Panc1 (cell line): ENCODE data around the gene DHX32. TPM values are rescaled to one million over a fixed set of nuclear protein-coding genes. Genes with fewer than 3 reads are reported as not detected.

Experiments used
- ATAC-seq: fragments of 200-7000 bp; cut with Tn5 transposase; 2 replicates; pipeline ENCODE4 v1.9.1; 2020; ENCODE audit warnings: mild to moderate bottlenecking, moderate library complexity
- BruUV-seq: library from RNA; stranded (reverse); fragments of 400-500 nt; replicated peaks from 2 replicates; lab custom pipeline; 2021; lab: Mats Ljungman, UMichigan
- CTCF ChIA-PET: fragments of 300-600 bp; sonication (Branson Sonifier 250); formaldehyde crosslinking; loops from one replicate; lab custom pipeline; 2022; ENCODE audit warnings: antibody characterized with exemption; lab: Charles Lee
- POLR2A ChIA-PET: fragments of 300-600 bp; sonication (Branson Sonifier 250); formaldehyde crosslinking; loops from one replicate; lab custom pipeline; 2022; ENCODE audit warnings: antibody characterized with exemption; lab: Charles Lee
- DNase-seq: peaks from one replicate; pipeline ENCODE4 v3.0.0-alpha.2; 2010; ENCODE audit warnings: low read depth, low spot score
- H3K27ac ChIP-seq: 2 replicates; pipeline ENCODE4 v1.5.1; 2011; ENCODE audit warnings: mild to moderate bottlenecking, low read length, inconsistent platforms
- H3K27me3 ChIP-seq: fragments of 200-500 bp; sonication (Bioruptor generic); 2 replicates; pipeline ENCODE4 v1.6.0; 2014; ENCODE audit warnings: low read length, inconsistent platforms; ENCODE audit not compliant: control insufficient read depth, insufficient read depth
- H3K36me3 ChIP-seq: fragments of 200-500 bp; sonication (Bioruptor generic); 2 replicates; pipeline ENCODE4 v1.5.1; 2014; ENCODE audit warnings: inconsistent platforms, mild to moderate bottlenecking, low read length, moderate library complexity; ENCODE audit not compliant: control insufficient read depth, insufficient read depth
- H3K4me1 ChIP-seq: 2 replicates; pipeline ENCODE4 v1.5.1; 2011; ENCODE audit warnings: inconsistent platforms, mild to moderate bottlenecking, low read length, moderate library complexity; ENCODE audit not compliant: control insufficient read depth, insufficient read depth
- H3K4me3 ChIP-seq, 2 experiments: 2 replicates each; pipeline ENCODE4 v1.5.1; 2011 to 2012; ENCODE audit warnings: low read depth in 2 of 2, low read length in 2 of 2, mild to moderate bottlenecking in 2 of 2, inconsistent platforms in 1 of 2, moderate library complexity in 1 of 2
- H3K9me3 ChIP-seq: fragments of 200-500 bp; sonication (Bioruptor generic); 2 replicates; pipeline ENCODE4 v1.5.1; 2014; ENCODE audit warnings: low read depth, mild to moderate bottlenecking, inconsistent platforms, low read length, moderate library complexity; ENCODE audit not compliant: control insufficient read depth, insufficient read depth
- CTCF ChIP-seq: fragments of 450-650 bp; IDR thresholded peaks from 2 replicates; pipeline ENCODE4 v1.5.1; 2017; ENCODE audit warnings: mild to moderate bottlenecking
- POLR2AphosphoS5 ChIP-seq: IDR thresholded peaks from 2 replicates; pipeline ENCODE4 v1.6.1; 2012; ENCODE audit warnings: mild to moderate bottlenecking, low read depth, low read length, moderate library complexity
- REST ChIP-seq, 2 experiments: IDR thresholded peaks; 2 replicates each; pipeline ENCODE4 v1.6.1; 2011 to 2012; ENCODE audit warnings: low read depth in 2 of 2, control low read depth in 1 of 2, low read length in 1 of 2, mild to moderate bottlenecking in 1 of 2, moderate library complexity in 1 of 2; ENCODE audit not compliant: insufficient read depth in 1 of 2
- SIN3A ChIP-seq: IDR thresholded peaks from 2 replicates; pipeline ENCODE4 v1.6.1; 2012; ENCODE audit warnings: low read depth, mild to moderate bottlenecking, low read length, moderate library complexity, borderline replicate concordance; ENCODE audit not compliant: insufficient read depth
- TCF7L2 ChIP-seq: IDR thresholded peaks from 2 replicates; pipeline ENCODE4 v1.6.1; 2011; ENCODE audit warnings: mild to moderate bottlenecking, low read depth, low read length, inconsistent platforms
- in situ Hi-C: cut with HindIII; loops from 2 replicates; pipeline ENCODE4 v1.10.0; 2016; ENCODE audit warnings: low sequenced_read_pairs, low pct_unique_long_range_greater_than_20kb
- intact Hi-C: fragments of 100-400 bp; cut with micrococcal nuclease; formaldehyde crosslinking; loops from one replicate; pipeline ENCODE4 v1.10.0; 2022; ENCODE audit not compliant: unreplicated experiment
- total RNA-seq: library from RNA; stranded (reverse); gene quantifications from one replicate; pipeline ENCODE4 v1.2.1, GENCODE V29; 2021; ENCODE audit not compliant: unreplicated experiment

DHX32 gene
- total RNA-seq, 1 experiment from 2014 or later, result 117 TPM

DNA sequence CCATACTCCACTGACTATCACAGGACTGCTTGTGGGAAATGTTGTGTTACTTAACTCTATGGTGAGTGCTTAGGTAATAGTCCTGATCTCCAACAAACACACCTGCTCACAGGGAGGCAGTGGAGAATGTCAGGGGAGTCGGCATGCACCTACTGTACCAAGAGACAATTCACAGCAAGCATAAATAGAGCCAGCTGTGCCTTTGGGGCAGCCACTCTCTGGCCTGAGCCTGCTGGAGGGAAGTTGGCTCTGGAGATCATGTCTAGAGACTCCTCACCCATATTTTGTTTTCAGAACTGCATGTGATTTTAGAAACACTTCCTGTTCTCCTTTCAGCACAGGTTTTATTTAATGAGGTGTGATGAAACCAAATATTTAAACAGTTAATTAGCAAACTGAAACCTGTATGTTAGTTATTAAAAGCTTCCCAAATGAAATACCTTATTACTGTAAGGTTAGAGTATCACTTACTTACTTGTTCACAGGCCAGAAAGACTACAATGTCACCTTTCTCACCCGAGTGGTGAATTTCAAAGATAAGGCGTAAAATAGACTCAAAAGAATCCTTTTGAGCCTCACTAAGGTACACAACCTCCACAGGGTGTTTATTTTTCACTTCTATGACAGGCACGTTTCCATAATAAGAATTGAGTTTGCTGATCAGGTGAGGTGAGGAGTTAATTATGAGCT, 21.8 kb downstream of the DHX32 start:
- BruUV-seq, result no TSS peak
- ATAC-seq (no peak), DNase-seq (no peak)
- Histone ChIP-seq H3K36me3 (peaks cover 30% of the 10 kb centered on the region), H3K9me3 (no peaks in the 10 kb centered on the region), H3K4me3 (no peak overlapping the region), H3K27ac (no peak overlapping the region), H3K4me1 (no peaks in the 10 kb centered on the region), H3K27me3 (no peaks in the 10 kb centered on the region)
- intact Hi-C loops, result no loop called here
- in situ Hi-C loops, result no loop called here
- no peak for TF ChIP-seq TCF7L2
- TF ChIP-seq CTCF, result no peak
- ChIA-PET POLR2A (no interaction called here), CTCF (no interaction called here)

- Histone ChIP-seq H3K27me3 (no peaks in the 10 kb centered on the region), H3K4me3 (no peak overlapping the region), H3K27ac (no peak overlapping the region), H3K9me3 (no peaks in the 10 kb centered on the region), H3K36me3 (peaks cover 40% of the 10 kb centered on the region), H3K4me1 (no peaks in the 10 kb centered on the region)
- in situ Hi-C loops (no loop called here), intact Hi-C loops (no loop called here)
- no TSS peak for BruUV-seq
- ChIA-PET POLR2A (interaction anchor here (0.7 kb wide), 1 partner anchor 1168 kb away, joined by 6 read pairs; no protein-coding TSS in a partner anchor), CTCF (no interaction called here)
- TF ChIP-seq REST (IDR thresholded peaks at IDR 0.05; ENCODE audit: insufficient read depth in 1 of 2, low read depth in 2 of 2, low read length in 1 of 2) (no peak), CTCF (no peak), POLR2AphosphoS5 (no peak), TCF7L2 (no peak), SIN3A (no peak)
- DNase-seq (no peak), ATAC-seq (no peak; the same call in 1 of the 2 replicates)
These were observed 23.8 kb downstream of the DHX32 start for GRCh38 chr10:125857185-125857760.
